HG02981 (cell line): ENCODE measurements around the gene SARDH.

ENCODE experiments used
- ATAC-seq: cut with Tn5 transposase; IDR thresholded peaks from one replicate; pipeline ENCODE4 v1.9.1; 2021; ENCODE audit warnings: mild to moderate bottlenecking, moderate library complexity; ENCODE audit not compliant: unreplicated experiment

SARDH gene, protein sequence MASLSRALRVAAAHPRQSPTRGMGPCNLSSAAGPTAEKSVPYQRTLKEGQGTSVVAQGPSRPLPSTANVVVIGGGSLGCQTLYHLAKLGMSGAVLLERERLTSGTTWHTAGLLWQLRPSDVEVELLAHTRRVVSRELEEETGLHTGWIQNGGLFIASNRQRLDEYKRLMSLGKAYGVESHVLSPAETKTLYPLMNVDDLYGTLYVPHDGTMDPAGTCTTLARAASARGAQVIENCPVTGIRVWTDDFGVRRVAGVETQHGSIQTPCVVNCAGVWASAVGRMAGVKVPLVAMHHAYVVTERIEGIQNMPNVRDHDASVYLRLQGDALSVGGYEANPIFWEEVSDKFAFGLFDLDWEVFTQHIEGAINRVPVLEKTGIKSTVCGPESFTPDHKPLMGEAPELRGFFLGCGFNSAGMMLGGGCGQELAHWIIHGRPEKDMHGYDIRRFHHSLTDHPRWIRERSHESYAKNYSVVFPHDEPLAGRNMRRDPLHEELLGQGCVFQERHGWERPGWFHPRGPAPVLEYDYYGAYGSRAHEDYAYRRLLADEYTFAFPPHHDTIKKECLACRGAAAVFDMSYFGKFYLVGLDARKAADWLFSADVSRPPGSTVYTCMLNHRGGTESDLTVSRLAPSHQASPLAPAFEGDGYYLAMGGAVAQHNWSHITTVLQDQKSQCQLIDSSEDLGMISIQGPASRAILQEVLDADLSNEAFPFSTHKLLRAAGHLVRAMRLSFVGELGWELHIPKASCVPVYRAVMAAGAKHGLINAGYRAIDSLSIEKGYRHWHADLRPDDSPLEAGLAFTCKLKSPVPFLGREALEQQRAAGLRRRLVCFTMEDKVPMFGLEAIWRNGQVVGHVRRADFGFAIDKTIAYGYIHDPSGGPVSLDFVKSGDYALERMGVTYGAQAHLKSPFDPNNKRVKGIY

DNA sequence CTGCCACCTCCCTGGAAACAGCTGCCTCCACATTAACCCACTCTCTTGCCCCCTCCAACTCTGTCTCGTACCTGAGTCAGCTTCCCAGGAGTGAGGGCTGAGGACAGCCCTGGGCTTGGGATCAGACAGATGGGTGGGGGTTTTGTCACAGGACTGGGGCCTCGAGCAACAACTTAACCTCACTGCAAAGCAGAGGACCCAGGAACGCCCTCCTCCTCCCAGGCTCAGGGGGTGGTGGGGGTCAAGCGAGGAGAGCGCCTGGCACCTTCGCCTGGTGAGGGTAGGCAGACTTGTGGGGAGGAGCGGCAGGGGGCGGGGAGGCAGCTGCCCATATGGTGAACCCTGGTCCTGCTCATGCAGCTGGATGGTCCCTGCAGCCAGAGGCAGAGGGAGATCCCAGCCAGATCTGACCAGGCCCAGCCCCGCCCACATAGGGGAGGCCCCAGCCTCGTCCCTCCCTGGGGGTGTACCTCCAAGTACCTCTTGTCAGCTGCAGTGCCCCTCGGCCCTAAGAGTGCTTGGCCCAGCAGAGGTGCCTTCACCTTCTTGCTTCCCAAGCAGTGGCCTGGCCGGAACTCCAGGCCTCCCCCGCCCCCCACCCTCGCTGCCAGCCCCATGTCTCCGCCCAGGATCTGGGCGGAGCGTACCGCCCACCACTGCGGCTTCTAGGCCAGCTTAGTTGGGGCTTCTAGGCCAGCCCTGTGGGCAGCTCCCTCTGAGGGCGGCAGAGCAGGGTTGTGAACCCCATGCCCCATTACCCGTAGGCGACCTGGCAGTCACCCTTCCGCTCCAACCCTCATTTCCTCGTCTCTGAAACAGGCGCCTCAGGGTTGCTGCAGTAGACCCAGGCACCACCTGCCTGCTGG lies at the start of gene SARDH:
SARDH (minus strand) TSS at position 579 of the 866 bp plus-strand sequence. CDS start 4,179 bp downstream, outside the sequence.
- no peak for ATAC-seq

DNA sequence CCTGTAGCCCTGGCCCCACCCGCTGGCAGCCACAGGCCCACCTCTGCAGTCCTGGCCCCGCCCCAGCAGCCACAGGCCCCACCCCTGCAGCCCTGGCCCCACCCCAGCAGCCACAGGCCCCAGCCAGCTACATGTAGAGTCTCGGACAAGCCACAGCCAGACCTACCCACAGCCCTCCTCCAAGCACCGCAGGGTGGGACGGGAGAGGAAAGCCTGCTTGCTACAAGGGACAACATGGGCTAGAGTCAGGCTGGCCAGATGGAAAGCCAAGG lies 49.5 kb upstream of the SARDH start:
- ATAC-seq: no peak

DNA sequence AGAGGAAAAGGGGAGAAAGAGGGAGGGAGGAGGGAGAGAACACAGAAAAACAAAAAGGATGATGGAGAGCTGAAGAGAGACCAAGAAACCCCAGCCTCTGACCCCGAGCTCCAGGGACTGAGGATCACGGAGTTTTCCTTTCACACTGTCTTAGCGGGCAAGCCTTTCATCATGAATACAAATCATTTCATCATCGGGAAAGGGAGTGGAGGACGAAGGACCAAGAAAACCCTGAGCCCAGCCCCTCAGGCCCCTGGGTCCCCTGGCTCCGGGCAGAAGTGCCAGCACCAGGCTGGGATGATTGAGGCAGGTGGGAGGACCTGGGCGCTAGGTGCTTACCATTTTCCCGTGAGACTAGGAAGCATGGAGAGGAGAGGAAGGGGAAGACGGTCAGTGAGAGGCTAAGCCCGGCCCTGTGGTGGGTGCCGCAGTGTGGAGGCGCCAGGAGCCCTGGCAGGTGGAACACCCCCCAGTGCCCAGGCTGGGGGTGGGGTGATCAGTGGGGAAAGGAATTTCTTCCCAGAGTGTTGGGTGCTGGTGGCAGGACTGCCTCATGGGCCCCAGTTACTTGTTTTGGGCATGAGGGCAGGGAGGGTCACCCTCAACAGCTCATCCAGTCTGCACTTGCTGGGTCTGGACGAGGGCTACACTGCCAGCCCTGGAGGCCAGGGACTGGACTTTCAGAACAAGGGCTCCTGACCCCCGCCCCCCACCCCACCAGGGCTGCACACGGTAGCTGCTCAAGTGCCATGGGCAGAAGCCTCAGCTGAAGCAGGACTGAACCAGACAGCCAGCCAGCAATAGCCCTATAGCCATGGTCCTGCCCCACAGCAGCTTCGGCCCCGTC lies 49.0 kb upstream of the SARDH start:
- ATAC-seq: no peak

DNA sequence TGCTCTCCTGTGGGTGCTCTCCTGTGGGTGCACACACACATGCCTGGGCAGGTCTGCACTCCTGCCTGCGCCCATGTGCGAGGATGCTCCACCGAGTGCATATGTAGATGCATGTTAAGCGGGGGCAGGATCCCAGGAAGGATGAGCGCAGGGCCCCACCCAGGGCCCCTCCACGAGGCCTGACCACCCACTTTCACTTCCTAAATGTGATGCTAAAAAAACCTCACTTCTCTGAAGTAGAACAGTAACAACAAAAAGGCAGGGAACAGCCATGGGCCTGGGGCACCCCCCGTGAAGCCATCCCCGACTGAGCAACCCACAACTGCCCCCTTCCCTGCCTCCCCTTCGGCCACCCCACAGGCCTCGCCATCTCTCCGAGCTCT lies 48.2 kb upstream of the SARDH start:
- ATAC-seq: peak; percentile 52

DNA sequence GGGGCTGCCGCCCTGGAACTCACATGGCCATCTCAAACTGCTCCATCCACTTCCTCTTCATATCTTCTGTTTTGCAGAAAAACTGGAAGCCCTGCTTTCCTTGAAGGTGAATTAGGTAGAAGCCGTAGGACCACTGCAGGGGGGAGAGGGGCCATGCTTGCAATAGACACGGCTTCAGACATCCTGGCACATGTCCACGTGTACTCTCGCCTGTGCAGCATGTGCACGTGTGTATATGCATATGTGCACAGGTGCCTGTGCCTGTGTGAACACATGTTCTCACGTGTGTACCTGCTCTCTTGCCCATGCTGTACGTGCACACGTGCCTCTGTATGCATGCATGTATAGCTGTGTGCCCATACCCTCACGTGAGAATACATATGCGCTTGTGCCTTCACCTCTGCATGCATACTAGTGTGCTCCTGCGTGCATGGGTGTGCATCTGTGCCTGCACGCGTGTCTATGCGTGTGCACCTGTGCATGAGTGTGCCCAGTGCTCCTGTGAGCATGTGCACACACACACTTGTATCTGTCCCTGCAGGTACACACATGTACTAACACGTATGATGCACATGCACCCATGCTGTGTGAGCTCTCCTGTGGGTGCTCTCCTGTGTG lies 47.7 kb upstream of the SARDH start:
- no peak for ATAC-seq

DNA sequence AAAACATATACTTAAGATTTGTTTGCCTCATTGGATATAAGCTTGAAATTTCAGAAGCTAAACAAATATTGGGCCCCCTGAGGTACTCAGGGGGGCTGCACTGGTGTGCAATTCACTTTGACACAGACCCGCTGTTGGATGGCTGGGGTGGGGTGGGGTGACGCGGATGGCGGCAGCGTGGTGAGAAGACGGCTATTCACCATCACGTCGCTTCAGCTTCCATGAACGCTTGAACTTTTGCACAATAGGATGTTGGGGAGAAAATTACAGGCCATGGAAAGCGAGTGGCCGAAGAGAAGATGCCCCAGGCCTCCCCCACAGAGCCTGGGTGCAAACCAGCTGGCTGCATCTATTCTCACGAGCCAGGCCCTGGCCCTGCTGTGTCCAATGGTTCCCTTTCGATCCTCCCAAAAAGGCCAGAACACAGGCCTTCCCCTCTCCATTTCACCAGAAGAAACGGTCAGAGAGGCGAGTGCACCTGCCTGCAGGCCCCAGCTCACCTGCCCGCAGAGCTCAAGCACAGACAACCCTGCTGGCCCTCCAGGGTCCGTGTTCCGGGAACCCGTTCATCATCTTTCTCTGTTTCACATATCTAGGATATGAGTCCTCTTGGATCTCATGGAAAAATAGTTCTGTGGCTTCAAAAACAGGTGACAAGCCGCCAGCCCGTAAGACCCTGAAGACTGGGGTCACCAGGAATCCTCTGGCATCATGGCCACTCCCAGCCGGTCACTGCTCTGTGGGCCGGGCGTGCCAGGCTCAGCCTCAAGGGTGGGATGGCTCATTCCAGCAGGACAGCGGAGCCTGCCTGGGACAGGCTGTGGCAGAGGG lies 46.8 kb upstream of the SARDH start:
- no peak for ATAC-seq

DNA sequence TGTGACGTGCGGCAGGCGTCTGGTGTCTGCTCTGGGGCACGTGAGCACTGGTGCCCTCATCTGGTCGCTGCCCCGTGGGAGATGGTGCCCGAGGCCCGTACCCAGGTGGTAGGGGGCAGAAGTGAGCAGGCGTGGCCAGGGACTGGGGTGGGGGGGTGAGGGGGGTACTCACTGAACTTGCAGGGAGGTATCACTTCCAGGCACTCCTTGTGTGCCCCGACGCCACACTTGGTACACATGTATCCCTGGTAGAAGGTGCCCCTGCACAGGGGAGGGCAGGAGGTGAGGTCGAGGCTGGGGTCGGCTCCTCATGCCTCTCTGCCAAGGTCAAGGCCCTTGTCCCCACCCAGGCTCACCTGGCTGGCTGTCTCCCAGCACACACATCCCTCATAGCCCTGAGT lies 45.2 kb upstream of the SARDH start:
- ATAC-seq: no peak

DNA sequence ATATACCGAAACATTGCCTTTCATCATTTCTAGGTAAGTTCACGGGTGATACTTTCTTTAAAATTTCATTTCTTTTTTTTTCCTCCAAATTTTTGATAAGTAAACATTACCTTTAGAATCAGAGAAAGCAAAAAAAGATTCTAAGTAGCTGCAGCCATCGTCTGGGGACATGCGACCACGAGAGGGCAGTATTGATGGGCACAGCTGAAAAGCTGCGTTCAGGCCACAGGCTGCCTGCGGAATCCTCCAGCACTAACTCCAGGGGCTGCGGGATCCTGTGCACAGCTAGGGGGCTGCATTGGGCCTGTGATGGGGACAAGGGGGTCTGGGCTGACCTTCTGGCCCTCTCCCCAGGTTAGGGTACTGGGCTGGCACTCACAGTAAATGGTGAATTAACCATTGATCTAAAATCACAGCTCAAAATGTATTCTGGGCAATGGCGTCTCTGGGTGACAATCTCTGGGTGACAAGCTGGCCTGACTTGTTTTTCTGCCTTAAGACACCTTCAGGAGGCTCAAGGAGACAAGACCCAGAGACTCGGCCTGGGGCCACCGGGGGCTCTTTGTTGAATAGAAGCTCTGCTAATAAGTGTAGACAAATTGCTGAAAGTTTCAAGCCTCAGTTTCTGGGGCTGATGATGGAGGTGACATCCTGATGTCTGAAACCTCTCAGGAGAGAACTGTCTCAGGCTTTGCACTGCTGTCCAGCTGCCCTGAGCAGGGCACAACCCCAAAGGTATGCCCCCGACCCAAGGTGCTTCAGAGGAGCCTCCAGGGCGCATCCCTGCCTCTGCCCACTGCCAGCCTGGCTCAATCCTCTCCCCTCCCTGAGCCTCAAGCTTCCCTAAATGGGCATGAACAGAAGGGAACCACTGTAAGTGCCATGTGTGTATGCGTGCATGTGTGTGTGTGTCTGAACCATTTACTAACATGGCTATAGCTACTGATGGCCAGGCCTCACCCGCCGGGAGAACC lies 44.3 kb upstream of the SARDH start:
- no peak for ATAC-seq

DNA sequence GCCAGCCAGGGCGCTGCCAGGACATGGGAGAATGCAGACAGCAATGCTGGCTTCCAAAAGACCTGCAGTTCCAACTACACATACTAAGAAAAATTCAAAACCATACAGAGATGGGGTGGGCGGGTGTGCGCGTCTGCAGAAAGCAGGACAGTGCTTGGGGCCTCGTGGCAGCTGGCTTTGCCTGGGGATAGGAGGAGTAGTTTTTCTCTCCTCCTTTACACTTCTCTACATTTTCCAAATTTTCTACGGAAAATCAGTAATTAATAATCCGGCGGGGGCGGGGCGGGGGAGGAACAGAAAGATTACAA lies 43.6 kb upstream of the SARDH start:
- ATAC-seq: no peak

DNA sequence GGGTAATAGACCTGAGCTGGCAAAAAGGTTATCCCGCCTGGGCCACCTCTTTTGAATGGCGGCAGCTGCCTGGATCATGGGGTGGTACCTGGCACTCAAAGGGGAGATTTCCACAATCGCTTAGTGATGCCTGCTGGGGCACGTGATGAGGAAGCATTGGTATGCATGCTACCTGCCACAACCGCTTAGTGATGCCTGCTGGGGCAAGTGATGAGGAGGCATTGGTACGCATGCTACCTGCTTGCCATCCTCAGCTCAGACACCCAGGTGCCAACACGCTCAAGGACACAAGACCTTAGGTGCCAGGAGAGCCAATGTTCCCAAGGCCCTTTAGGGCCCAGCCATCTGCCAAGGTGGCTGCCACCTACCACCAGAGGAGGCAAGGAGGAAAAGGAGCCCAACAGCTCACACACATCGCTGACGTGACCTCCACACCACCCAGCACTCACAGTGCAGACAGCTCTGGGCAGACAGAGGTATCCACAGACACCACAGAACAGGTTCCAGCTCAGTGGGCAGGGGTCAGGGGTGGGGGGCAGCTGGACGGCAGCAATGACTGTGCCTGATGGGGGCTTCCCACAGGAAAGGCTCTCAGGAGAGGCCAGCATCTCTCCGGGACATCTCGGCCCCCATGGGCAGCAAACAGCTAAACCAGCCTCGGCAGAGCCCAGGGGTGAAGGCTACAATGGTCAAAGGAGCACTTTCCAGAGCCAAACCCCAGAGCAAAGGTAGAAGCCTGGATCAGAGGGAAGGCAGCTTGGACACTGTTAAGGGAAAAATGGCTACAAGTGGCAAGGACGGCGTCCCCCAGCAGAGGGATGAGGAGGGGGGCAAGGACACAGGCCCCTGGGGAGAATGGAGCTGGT lies 43.0 kb upstream of the SARDH start:
- no peak for ATAC-seq

DNA sequence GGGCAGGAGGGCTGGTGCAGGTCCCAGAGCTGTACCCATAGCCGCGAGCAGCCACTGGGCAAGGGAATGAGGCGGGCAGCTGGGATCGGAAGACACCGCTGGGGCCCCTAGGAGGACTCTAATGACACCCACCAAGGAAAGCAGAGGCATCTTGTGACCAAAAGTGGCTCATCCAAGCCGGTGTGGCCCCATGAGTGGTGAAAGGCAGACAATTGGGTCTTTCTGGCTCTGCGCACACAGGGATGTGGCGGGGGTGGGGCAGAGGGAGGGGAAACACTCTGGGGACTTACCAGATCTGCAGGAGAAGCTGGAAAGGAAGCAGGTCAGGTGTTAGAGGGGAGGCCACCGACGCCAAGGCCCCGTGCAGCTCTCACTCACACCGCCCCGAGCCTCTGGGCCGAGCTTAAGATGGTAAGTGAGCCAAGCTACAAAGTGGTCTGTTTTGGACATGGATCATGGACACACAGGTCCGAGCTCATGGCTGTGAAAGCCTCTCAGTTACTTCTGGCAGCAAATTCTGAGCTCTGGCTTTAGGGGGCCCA lies 42.3 kb upstream of the SARDH start:
- ATAC-seq: no peak

DNA sequence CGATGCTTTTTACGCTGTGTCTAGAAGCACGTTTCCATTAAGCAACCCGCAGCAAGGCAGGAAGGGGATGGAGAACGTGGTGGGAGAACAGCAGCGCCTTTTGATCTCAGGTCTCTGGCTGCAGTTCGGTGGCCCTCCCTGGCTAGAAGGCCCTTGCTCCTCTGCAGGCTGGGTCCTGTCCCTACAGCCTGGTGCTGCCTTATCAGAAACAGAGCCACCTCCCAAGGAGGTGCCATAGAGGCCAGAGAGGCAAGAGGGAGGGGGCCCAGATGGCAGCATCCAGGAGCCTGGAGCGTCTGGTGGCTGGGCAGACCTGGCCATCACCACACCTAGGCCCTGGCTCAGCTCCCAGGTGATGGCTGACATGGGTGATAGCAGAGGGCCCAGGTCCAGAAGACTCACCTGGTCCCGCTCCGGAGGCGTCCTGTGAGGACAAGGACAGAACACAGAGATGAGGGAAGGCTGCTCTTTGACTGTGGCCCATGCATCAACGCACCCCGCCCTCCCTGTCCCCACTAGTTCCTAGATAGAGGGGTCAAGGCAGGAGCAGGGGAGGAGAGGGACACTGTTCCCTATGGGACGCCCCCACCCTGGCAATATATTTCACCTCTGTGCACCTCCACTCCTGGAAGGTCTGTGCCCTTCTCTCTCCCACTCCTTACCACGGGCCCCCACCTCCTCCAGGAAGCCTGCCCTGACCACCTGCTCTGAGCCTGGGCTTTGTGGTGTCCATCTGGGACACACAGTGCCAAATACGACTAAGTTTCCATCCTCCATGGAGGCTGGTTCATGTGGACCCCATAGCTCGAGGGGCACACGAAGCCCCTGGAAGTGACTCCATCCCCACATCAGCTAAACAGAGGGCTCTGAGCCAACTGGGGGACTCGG lies 41.6 kb upstream of the SARDH start:
- ATAC-seq: no peak

DNA sequence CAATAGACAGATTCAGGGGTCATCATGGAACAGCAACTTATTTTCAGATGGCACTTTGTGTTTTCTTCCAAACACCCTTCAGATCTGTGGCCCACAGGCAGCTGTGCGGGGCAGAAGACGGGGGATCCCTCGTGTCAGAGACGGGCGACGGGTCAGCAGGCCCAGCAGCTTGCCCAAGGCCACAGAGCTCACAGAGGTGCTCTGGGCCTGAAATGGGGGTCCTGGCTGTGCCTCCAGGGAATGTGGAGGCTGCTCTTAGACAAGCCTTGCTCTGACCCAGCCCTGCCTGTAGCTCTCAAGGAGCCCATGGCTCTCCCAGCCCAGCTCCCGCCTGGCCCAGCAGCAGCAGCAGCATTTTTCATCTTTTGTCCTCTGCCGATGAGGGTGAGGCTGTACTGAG lies 40.9 kb upstream of the SARDH start:
- ATAC-seq: no peak

DNA sequence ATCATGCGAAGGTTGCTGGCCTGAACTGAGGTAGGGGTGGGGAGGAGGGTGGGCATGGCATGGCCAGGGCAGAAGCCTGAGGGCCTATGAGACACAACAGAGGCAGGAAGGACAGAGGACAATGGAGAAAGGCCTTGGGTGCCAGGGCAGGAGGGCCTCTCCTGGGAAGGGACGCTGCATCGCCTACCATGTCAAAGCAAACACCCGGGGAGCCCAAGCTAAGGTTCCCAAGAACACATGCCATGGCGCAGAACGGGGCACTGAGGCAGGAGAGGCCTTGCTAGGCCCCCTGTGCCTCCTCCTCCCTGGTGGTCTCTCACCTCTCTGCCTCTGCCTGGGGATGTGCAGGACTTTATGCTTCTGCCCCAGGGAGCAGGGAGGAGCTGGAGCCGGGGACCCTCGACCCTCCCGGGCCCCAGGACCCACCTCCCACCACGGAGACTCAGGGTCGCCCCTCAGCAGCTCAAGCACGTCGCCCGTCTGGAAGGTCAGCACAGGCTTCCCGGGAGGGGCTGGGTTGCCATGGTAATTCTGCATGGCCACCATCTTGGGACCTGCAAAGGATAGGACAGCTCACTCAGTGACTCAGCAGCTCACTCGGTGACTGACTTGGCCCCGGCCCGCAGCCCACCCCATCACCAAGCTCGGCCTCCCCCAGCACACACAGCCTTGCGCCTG lies 40.3 kb upstream of the SARDH start:
- ATAC-seq: no peak

DNA sequence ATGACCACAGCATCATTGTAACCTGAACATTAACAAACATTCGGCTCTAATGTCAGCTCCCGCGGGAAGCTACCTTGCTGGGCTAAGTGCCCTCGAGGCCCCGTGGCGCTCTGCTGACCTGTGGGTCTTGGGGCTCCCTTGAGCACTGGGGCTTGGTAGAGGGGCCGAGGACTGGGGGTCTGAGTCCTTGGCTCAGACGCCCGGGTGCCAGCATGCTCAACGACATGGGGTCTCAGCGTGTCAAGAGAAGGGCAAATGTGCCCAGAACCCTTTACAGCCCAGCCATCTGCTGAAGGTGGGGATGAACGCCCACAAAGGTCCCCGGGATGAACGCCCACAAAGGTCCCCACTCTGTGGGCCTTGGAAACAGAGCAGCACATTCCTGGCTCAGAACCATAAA lies 39.7 kb upstream of the SARDH start:
- no peak for ATAC-seq
